ENCODE measurements around the gene PLK5.
"Not testable (repeated sequence)": the region's sequence is repeated elsewhere in the genome, so short reads cannot be mapped to it uniquely, and the experiment has no call there.

Gene PLK5

DNA sequence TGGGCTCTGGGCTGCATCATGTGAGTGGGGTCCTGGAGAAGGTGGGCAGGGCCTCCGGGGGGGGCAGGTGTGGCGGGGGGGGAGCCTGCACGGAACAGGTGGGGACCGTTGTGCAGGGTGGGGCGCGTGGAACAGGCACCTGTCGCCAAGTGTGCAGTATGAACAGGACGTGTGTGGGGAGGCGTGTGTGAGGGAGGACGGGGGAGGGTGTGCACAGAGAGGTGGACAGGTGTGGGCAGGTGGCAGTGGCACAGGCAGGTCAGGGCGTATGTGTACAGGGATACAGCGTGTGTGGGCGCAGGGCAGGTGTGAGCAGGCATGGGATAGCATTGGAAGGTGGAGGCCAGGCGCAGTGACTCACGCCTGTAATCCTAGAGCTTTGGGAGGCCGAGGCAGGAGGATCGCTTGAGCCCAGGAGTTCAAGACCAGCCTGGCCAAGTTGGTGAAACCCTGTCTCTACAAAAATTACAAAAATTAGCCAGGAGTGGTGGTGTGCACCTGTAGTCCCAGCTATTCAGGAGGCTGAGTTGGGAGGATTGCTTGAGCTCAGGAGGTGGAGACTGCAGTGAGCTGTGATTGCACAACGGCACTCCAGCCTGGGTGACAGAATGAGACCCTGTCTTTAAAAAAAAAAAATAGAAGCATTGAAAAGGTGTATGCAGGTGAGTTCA is 3.2 kb downstream of the PLK5 start:
- DNase-seq = no peak

GRCh38 chr19:1527650-1528309 is 3.9 kb downstream of the PLK5 start:
- DNase-seq = no peak

DNA sequence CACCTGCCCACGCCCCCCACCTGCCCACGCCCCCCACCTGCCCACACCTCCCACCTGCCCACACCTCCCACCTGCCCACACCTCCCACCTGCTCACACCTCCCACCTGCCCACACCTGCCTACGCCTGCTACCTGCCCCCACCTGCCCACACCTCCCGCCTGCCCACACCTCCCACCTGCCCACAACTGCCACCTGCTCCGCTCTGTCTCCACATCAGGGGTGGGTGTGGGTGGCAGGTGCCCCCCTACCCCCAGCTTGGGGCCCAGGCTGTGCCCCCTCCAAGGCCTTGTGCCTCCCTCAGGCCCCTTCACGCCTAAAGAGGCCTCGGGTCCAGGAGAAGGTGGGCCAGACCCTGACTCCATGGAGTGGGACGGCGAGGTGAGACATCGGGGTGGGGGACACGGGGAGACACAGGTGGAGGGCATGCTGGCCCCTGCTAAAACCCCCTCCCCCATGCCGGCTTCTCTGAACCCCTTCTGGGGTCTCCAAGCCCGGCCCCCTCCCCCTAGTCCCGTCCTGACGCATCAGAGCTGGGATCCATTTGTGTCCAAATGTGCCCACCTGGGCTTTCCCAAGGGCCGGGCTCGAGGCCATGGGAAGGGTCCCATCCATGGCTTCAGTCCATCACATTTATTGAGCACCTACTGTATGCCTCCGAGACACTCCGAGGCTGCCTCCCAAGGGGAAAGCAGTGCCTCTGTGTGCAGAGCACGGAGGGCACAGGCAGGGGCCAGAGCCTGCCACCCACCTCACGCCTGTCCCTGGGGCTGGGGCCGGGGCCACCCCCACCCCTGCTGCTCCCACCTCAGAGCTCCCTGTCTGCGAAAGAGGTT is 4.9 kb downstream of the PLK5 start:
- DNase-seq = no peak

GRCh38 chr19:1529430-1529816 is 5.5 kb downstream of the PLK5 start:
- DNase-seq = no peak

DNA sequence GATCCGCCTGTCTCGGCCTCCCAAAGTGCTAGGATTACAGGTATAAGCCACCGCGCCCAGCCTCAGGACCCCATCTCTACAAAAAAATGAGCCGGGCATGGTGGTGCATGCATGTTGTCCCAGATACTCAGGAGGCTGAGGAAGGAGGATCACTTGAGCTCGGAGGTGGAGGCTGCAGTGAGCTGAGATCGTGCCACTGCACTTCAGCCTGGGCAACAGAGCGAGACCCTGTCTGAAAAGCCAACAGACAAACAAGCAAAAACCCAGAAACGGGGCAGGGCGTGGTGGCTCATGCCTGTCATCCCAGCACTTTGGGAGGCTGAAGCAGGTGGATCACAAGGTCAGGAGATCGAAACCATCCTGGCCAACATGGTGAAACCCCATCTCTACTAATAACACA is 7.0 kb downstream of the PLK5 start:
- DNase-seq = not testable (repeated sequence)

DNA sequence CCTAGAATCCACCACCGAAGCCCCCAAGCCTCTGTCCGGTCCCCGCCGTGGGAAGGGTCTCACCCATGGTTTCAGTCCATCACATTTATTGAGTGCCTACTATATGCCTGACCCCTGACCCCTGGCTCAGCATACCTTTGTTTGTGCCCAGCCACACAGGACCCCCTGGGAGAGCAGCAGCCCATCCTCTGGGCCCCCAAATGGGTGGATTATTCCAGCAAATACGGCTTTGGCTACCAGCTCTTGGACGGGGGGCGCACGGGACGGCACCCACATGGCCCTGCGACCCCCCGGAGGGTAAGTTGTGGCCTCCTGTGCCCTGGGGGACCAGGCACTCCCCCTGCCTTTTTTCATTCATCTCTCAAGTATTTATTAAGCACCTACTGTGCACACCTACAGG is 7.7 kb downstream of the PLK5 start:
- no peak for DNase-seq

DNA sequence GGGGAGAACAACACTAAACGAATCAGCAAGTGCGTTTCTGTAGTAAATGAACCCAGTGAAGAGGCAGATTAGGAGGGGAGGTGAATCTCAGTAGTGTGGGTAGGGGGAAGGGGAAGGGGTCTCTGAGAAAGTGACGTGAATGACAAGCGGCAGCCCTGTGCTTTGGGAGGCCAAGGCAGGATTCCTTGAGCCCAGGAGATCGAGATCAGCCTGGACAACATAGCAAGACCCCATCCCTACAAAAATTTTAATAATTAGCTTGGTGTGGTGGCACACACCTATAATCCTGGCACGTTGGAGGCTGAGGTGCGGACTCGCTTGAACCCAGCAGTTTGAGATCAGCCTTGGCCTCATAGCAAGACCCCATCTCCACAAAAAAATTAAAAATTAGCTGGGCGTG is 8.1 kb downstream of the PLK5 start:
- no peak for DNase-seq

DNA sequence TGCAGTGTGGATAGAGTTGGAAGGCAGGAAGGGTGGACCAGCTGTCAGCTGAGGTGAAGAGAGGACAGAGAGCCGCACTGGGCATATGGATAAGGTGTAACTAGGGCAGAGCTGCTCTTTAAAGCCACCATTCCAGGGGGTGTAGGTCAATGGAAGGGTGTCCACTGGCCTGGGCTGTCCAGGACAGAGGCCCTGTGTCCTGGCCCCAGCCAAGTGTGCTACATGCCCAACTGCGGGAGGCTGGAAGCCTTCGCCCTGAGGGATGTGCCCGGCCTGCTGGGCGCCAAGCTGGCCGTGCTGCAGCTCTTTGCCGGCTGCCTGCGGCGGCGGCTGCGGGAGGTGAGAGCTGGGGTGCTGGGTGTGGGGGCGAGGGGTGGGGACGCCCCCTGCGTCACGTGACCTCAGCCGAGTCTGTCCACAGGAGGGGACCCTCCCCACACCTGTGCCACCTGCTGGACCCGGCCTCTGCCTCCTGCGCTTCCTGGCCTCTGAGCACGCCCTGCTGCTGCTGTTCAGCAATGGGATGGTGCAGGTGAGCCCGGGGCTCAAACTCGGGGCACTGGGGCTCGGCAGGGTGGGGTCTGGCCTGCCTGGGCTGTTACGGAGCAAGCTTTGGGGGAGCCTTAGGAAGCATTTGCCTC is 9.8 kb downstream of the PLK5 start:
- no peak for DNase-seq

DNA sequence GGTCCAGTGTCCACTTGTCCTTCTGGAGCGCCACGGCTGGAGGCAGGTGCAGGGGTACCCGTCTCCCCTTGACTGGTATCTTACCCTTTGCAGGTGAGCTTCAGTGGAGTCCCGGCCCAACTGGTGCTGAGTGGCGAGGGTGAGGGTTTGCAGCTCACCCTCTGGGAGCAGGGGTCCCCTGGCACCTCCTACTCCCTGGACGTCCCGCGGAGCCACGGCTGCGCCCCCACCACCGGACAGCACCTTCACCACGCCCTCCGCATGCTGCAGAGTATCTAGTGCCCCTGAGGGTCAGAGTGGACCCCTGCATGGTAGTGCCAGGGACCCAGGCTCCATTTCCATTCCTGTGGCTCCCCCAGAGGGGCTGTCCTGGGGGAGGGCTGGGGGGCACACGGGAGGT is 11.1 kb downstream of the PLK5 start:
- no peak for DNase-seq

GRCh38 chr19:1535699-1536098 is 11.8 kb downstream of the PLK5 start:
- DNase-seq = not testable (repeated sequence)

- no peak for DNase-seq
These were observed 15.1 kb downstream of the PLK5 start for GRCh38 chr19:1538978-1539377.

- DNase-seq = not testable (repeated sequence)
These were observed 15.9 kb downstream of the PLK5 start for GRCh38 chr19:1539749-1540148.

DNA sequence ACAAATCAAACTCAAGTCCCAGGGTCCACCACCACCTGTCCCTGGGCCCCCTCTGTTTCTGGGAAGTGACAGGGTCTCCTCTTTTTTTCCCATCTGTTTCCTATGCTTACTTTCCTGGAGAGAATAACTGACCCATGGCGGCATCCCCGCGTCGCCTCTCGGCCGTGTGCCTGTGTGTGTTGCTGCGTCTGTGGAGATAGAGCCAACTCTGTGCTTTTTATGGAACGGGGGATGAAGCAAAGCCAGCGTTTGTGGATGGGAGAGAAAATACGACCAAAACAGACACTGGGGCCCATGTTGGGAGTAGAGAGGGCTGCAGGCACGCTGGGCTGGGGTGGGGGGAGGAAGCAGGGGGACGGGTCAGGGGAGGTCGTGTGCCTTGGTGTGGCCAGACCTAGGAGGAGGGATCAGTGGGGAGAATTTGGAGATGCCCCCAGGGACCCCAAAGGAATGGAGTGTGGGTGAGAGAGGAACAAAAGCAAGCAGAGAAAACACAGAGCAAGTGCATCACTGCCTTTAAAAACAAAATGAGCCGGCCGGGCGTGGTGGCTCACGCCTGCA is 16.6 kb downstream of the PLK5 start:
- DNase-seq = peak; percentile 69

- no peak for DNase-seq
These were observed 25.6 kb downstream of the PLK5 start for GRCh38 chr19:1549332-1549945.

DNA sequence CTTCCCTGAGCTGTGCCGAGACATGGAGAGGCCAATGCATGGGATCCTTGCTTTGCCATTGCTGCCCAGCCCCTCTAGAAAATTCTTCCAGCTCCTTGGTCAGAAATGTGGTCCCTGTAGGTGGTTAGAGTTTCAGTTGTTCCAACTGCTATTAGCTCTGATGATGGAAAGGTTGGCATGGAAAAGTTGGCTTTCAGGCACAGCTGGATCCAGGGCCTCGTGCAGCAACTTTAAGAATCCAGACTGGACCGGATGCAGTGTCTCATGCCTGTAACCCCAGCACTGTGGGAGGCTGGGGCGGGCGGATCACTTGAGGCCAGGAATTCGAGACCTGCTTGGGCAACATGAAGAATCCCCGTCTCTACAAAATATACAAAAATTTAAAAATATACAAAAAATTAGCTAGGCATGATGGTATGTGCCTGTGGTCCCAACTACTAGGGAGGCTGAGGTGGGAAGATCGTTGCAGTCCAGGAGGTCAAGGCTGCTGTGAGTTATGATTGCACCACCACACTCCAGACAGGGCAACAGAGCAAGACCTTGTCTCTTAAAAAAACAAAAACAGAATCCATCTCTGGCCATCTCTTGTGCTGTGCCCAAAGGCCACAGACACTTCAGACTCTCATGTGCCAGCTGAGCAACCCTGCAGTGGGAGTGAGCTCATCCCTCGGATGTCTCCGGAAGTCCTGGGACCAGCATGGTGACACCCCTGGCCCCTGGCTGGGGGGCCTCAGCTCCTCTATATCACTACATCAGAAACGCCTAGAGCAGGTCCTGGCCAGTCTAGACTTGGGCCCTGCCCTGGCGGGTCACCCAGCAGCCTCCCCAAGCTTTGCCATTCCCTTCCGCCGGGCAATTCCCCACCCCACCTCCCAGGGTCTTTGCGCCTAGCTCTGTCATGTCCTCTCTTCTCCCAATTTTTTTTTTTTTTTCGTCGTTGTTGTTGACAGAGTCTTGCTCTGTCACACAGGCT is 27.5 kb downstream of the PLK5 start:
- no peak for DNase-seq

DNA sequence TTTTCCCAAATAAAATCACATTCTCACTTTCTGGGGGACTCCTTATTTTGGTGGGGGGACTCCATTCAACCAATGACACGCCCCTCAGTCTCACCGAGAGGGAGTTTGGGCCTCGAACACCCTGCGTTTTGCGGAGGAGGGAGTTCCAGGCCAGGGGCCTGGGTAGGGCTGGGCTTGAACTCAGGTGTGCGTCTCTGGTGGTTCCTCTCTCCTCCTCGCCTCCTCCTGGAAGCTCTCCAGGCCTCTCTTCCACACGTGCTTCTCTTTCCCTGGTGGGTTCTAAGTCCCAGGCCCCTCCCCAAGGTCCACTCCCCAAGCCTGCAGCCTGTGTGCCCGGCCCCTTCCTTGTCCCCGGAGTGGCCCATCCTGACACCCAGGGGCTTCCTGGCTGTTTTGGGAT is 29.5 kb downstream of the PLK5 start:
- no peak for DNase-seq

- DNase-seq = no peak
These were observed 31.1 kb downstream of the PLK5 start for GRCh38 chr19:1554968-1555367.

GRCh38 chr19:1555487-1556389 is 31.9 kb downstream of the PLK5 start:
- no peak for DNase-seq

GRCh38 chr19:1556390-1557070 is 32.7 kb downstream of the PLK5 start:
- no peak for DNase-seq

DNA sequence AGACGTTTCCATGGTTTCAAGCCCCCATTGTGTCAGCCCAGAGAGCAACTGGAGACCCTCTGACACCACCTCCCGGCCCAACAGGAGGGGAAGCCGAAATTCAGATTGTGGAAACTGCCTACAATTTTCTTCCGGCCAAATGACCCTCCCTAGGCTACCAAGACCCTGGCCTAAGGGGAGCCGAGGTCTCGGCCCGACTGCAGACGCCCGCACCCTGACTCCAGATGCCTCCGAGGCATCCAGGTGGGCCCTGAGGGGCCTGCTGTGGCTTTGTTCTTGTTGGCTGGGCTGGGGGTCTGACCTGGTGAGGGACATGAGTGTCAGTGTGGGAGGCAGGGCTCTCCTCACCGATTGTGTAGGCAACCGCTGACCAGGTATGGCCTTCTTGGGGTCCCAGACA is 34.7 kb downstream of the PLK5 start:
- no peak for DNase-seq

Data from right forelimb (tissue), 1 donor.